SK-N-SH treated with all-trans-retinoic acid at 6 μM for 48 hours (cell line): ENCODE results near the gene TMEM119.

Source experiments
- ATAC-seq: fragments of 200-7000 bp; cut with Tn5 transposase; 3 replicates; pipeline ENCODE4 v1.9.1; 2020; ENCODE audit warnings: mild to moderate bottlenecking, moderate library complexity
- ARNTL ChIP-seq: fragments of 450-650 bp; formaldehyde crosslinking; IDR thresholded peaks from 2 replicates; pipeline ENCODE4 v1.5.0; 2020; ENCODE audit warnings: low read depth, mild to moderate bottlenecking, moderate library complexity, borderline replicate concordance
- BACH2 ChIP-seq: fragments of 250-450 bp; sonication (Bioruptor Pico); IDR thresholded peaks from 2 replicates; pipeline ENCODE4 v1.9.0; 2021; ENCODE audit warnings: mild to moderate bottlenecking, borderline replicate concordance
- CSDC2 ChIP-seq: fragments of 250-450 bp; sonication (Bioruptor Pico); IDR thresholded peaks from 2 replicates; pipeline ENCODE4 v1.5.0; 2020; ENCODE audit warnings: mild to moderate bottlenecking, moderate library complexity
- GLIS3 ChIP-seq: fragments of 250-450 bp; sonication (Bioruptor Pico); IDR thresholded peaks from 2 replicates; pipeline ENCODE4 v1.5.0; 2020; ENCODE audit warnings: mild to moderate bottlenecking, moderate library complexity
- ISL1 ChIP-seq: fragments of 250-450 bp; sonication (Bioruptor Pico); IDR thresholded peaks from 2 replicates; pipeline ENCODE4 v2.1.2; 2022; ENCODE audit warnings: mild to moderate bottlenecking, moderate library complexity
- OSR1 ChIP-seq: fragments of 250-450 bp; sonication (Bioruptor Pico); IDR thresholded peaks from 2 replicates; pipeline ENCODE4 v1.8.0; 2022; ENCODE audit warnings: moderate library complexity, mild to moderate bottlenecking, inconsistent platforms
- PPARA ChIP-seq: fragments of 250-450 bp; sonication (Bioruptor Pico); IDR thresholded peaks from 2 replicates; pipeline ENCODE4 v1.5.0; 2020; ENCODE audit warnings: mild to moderate bottlenecking, borderline replicate concordance
- RARB ChIP-seq: fragments of 250-450 bp; sonication (Bioruptor Pico); IDR thresholded peaks from 2 replicates; pipeline ENCODE4 v1.8.0; 2021; ENCODE audit warnings: mild to moderate bottlenecking, moderate library complexity
- SNAI2 ChIP-seq: fragments of 250-450 bp; sonication (Bioruptor Pico); IDR thresholded peaks from 2 replicates; pipeline ENCODE4 v1.5.0; 2020; ENCODE audit warnings: mild to moderate bottlenecking, moderate library complexity
- TCF4 ChIP-seq: fragments of 250-450 bp; sonication (Bioruptor Pico); IDR thresholded peaks from 2 replicates; pipeline ENCODE4 v1.8.0; 2021; ENCODE audit warnings: mild to moderate bottlenecking, moderate library complexity, borderline replicate concordance
- TOX ChIP-seq: fragments of 250-450 bp; sonication (Bioruptor Pico); IDR thresholded peaks from 2 replicates; pipeline ENCODE4 v1.8.0; 2021; ENCODE audit warnings: mild to moderate bottlenecking, moderate library complexity, borderline replicate concordance
- ZC3H10 ChIP-seq: fragments of 250-450 bp; sonication (Bioruptor Pico); IDR thresholded peaks from 2 replicates; pipeline ENCODE4 v1.5.1; 2021; ENCODE audit warnings: mild to moderate bottlenecking, moderate library complexity
- ZFP30 ChIP-seq: fragments of 450-650 bp; formaldehyde crosslinking; IDR thresholded peaks from 2 replicates; pipeline ENCODE4 v1.5.0; 2022; ENCODE audit warnings: mild to moderate bottlenecking, moderate library complexity
- ZNF565 ChIP-seq: fragments of 450-650 bp; formaldehyde crosslinking; conservative IDR thresholded peaks from 2 replicates; pipeline ENCODE4 v1.5.0; 2020; ENCODE audit warnings: low read depth, mild to moderate bottlenecking, moderate library complexity
- ZNF70 ChIP-seq: fragments of 450-650 bp; formaldehyde crosslinking; IDR thresholded peaks from 2 replicates; pipeline ENCODE4 v1.5.0; 2020; ENCODE audit warnings: mild to moderate bottlenecking, moderate library complexity
- ZNF8 ChIP-seq: fragments of 450-650 bp; formaldehyde crosslinking; IDR thresholded peaks from 2 replicates; pipeline ENCODE4 v1.5.0; 2020; ENCODE audit warnings: mild to moderate bottlenecking, moderate library complexity
- TF ChIP-seq, protein P1 (sequence below): fragments of 250-450 bp; sonication (Bioruptor Pico); IDR thresholded peaks from 2 replicates; pipeline ENCODE4 v1.8.0; 2020; ENCODE audit warnings: mild to moderate bottlenecking, moderate library complexity, borderline replicate concordance
- TF ChIP-seq, protein P2 (sequence below): fragments of 250-450 bp; sonication (Bioruptor Pico); IDR thresholded peaks from 2 replicates; pipeline ENCODE4 v1.8.0; 2021; ENCODE audit warnings: low read depth, mild to moderate bottlenecking, moderate library complexity, borderline replicate concordance
- TF ChIP-seq, protein P3 (sequence below): fragments of 250-450 bp; sonication (Bioruptor Pico); IDR thresholded peaks from 2 replicates; pipeline ENCODE4 v1.5.0; 2020; ENCODE audit warnings: mild to moderate bottlenecking, moderate library complexity
- TF ChIP-seq, protein P4 (sequence below): fragments of 250-450 bp; sonication (Bioruptor Pico); IDR thresholded peaks from 2 replicates; pipeline ENCODE4 v1.5.1; 2020; ENCODE audit warnings: low read depth, mild to moderate bottlenecking, moderate library complexity
- TF ChIP-seq, protein P5 (sequence below): fragments of 250-450 bp; sonication (Bioruptor Pico); IDR thresholded peaks from 2 replicates; pipeline ENCODE4 v1.5.1; 2021; ENCODE audit warnings: mild to moderate bottlenecking, moderate library complexity

TMEM119 gene

DNA sequence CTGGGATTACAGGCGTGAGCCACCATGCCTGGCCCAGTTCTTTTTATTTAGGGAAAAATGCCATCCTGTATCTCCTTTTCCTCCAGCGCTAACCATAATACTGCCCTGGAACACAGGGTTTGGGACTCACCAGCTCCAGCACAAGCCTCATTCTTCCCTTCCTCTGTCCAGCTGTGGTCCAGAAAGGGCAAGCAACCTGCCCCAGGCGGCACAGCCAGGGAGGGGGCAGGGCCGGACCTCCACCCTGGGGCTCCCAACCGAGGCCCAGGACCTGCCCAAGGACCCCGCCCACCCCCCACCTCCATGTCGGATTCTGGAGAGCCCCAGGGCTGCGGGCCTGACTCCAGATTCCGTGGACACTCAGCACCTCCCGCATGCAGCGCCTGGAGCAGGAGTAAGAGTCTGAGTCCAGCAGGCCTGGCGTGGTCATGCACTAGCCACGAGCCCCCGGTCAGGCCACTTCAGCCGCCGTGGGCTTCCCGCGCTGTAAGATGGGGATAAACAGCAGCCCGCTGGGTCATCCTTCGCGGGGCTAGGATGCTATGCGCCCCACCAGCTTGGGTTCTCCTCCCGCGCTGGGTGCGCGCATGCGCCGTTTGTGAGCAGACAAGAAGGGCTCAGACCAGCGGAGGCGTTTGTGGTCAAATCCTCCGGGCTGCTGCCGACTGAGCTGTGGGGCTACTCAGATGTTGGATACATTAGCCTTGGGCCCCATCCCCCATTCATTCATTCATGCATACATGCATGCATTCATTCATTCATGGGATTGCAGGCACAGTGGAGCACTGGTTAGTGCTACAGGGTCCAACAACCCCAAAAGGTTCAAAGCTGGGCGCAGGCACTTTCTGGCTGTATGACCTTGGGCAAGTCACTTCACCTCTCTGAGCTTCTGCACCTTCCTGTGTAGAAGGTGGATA is 16.3 kb downstream of the TMEM119 start:
- no peak for ATAC-seq
- no peak for TF ChIP-seq ZNF8 (CRISPR knock-in tag)
- TF ChIP-seq CSDC2 (CRISPR knock-in tag), result no peak
- TF ChIP-seq TOX (CRISPR knock-in tag), result no peak

DNA sequence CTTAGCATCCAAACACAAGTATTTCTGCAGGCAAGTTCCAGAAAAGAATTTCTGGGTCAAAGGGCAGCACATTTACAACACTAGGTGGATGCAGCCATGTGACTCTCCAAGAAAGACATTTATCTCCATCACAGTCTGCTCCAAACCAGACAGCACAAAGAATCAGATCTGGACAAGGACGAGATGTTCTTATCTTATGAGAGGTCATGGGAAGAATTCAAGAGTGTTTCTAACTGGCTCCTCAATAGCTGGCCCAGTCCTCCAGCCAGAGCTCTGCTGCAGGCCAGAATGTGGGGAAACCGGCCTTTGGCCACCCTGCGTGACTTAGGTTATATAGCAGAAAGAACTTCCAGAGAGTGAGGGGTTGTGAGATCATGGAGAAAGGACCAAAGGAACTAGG is 17.4 kb downstream of the TMEM119 start:
- TF ChIP-seq RARB (CRISPR knock-in tag) (no peak), ARNTL (CRISPR knock-in tag) (no peak), ISL1 (no peak), ZFP30 (CRISPR knock-in tag) (no peak), CSDC2 (CRISPR knock-in tag) (no peak), ZC3H10 (CRISPR knock-in tag) (no peak), TCF4 (CRISPR knock-in tag) (no peak), OSR1 (CRISPR knock-in tag) (no peak), ZNF8 (CRISPR knock-in tag) (no peak), SNAI2 (no peak), ZNF565 (CRISPR knock-in tag) (no peak), TOX (CRISPR knock-in tag) (no peak), BACH2 (CRISPR knock-in tag) (no peak), PPARA (CRISPR knock-in tag) (no peak), GLIS3 (CRISPR knock-in tag) (no peak)
- TF ChIP-seq, protein P1, sequence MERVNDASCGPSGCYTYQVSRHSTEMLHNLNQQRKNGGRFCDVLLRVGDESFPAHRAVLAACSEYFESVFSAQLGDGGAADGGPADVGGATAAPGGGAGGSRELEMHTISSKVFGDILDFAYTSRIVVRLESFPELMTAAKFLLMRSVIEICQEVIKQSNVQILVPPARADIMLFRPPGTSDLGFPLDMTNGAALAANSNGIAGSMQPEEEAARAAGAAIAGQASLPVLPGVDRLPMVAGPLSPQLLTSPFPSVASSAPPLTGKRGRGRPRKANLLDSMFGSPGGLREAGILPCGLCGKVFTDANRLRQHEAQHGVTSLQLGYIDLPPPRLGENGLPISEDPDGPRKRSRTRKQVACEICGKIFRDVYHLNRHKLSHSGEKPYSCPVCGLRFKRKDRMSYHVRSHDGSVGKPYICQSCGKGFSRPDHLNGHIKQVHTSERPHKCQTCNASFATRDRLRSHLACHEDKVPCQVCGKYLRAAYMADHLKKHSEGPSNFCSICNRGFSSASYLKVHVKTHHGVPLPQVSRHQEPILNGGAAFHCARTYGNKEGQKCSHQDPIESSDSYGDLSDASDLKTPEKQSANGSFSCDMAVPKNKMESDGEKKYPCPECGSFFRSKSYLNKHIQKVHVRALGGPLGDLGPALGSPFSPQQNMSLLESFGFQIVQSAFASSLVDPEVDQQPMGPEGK (CRISPR knock-in tag), result no peak
- TF ChIP-seq, protein P2, sequence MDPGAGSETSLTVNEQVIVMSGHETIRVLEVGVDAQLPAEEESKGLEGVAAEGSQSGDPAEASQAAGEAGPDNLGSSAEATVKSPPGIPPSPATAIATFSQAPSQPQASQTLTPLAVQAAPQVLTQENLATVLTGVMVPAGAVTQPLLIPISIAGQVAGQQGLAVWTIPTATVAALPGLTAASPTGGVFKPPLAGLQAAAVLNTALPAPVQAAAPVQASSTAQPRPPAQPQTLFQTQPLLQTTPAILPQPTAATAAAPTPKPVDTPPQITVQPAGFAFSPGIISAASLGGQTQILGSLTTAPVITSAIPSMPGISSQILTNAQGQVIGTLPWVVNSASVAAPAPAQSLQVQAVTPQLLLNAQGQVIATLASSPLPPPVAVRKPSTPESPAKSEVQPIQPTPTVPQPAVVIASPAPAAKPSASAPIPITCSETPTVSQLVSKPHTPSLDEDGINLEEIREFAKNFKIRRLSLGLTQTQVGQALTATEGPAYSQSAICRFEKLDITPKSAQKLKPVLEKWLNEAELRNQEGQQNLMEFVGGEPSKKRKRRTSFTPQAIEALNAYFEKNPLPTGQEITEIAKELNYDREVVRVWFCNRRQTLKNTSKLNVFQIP (CRISPR knock-in tag), result no peak
- TF ChIP-seq, protein P3, sequence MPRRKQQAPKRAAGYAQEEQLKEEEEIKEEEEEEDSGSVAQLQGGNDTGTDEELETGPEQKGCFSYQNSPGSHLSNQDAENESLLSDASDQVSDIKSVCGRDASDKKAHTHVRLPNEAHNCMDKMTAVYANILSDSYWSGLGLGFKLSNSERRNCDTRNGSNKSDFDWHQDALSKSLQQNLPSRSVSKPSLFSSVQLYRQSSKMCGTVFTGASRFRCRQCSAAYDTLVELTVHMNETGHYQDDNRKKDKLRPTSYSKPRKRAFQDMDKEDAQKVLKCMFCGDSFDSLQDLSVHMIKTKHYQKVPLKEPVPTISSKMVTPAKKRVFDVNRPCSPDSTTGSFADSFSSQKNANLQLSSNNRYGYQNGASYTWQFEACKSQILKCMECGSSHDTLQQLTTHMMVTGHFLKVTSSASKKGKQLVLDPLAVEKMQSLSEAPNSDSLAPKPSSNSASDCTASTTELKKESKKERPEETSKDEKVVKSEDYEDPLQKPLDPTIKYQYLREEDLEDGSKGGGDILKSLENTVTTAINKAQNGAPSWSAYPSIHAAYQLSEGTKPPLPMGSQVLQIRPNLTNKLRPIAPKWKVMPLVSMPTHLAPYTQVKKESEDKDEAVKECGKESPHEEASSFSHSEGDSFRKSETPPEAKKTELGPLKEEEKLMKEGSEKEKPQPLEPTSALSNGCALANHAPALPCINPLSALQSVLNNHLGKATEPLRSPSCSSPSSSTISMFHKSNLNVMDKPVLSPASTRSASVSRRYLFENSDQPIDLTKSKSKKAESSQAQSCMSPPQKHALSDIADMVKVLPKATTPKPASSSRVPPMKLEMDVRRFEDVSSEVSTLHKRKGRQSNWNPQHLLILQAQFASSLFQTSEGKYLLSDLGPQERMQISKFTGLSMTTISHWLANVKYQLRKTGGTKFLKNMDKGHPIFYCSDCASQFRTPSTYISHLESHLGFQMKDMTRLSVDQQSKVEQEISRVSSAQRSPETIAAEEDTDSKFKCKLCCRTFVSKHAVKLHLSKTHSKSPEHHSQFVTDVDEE (CRISPR knock-in tag), result no peak
- TF ChIP-seq, protein P4, sequence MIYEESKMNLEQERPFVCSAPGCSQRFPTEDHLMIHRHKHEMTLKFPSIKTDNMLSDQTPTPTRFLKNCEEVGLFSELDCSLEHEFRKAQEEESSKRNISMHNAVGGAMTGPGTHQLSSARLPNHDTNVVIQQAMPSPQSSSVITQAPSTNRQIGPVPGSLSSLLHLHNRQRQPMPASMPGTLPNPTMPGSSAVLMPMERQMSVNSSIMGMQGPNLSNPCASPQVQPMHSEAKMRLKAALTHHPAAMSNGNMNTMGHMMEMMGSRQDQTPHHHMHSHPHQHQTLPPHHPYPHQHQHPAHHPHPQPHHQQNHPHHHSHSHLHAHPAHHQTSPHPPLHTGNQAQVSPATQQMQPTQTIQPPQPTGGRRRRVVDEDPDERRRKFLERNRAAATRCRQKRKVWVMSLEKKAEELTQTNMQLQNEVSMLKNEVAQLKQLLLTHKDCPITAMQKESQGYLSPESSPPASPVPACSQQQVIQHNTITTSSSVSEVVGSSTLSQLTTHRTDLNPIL (CRISPR knock-in tag), result no peak
- TF ChIP-seq, protein P5, sequence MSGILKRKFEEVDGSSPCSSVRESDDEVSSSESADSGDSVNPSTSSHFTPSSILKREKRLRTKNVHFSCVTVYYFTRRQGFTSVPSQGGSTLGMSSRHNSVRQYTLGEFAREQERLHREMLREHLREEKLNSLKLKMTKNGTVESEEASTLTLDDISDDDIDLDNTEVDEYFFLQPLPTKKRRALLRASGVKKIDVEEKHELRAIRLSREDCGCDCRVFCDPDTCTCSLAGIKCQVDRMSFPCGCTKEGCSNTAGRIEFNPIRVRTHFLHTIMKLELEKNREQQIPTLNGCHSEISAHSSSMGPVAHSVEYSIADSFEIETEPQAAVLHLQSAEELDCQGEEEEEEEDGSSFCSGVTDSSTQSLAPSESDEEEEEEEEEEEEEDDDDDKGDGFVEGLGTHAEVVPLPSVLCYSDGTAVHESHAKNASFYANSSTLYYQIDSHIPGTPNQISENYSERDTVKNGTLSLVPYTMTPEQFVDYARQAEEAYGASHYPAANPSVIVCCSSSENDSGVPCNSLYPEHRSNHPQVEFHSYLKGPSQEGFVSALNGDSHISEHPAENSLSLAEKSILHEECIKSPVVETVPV, result no peak
- ATAC-seq, result no peak

DNA sequence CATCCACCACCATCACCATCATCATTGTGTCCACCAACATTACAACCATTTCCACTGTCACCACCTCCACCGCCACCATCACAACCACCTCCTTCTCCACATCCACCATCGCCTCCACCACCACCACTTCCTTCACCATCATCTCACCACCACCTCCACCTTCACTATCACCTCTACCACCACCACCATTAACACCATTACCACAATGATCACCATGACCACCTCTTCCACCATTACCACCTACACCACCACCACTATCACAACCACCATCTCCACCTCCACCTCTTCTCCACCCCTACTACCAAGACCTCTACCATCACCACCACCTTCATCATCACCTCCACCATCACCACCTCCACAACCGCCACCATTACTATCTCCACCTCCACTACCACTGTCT is 19.1 kb downstream of the TMEM119 start:
- no peak for ATAC-seq
- TF ChIP-seq ZNF8 (CRISPR knock-in tag) (no peak), ZNF565 (CRISPR knock-in tag) (no peak), ZNF70 (CRISPR knock-in tag) (no peak), ZC3H10 (CRISPR knock-in tag) (no peak), CSDC2 (CRISPR knock-in tag) (no peak), ISL1 (no peak), OSR1 (CRISPR knock-in tag) (no peak)
